Bronchial epithelial cell (primary cell): ENCODE results near the gene MAMLD1. TPM values are rescaled to one million over a fixed set of nuclear protein-coding genes. Genes with fewer than 3 reads are reported as not detected.

Experiments used
- DNase-seq: peaks from one replicate; pipeline ENCODE4 v3.0.0-alpha.2; 2010; ENCODE audit warnings: low read depth
- FAIRE-seq: peaks from 2 replicates; lab custom pipeline; 2011; peaks lifted over from hg19 to GRCh38; lab: Jason Lieb, UNC
- H3K27me3 ChIP-seq: 2 replicates; pipeline ENCODE4 v1.5.1; 2011; ENCODE audit warnings: low read length; ENCODE audit not compliant: control insufficient read depth, insufficient read depth
- H3K36me3 ChIP-seq: 2 replicates; pipeline ENCODE4 v1.5.1; 2011; ENCODE audit warnings: low read length; ENCODE audit not compliant: control insufficient read depth, insufficient read depth
- H3K4me3 ChIP-seq: 2 replicates; pipeline ENCODE4 v1.5.1; 2011; ENCODE audit warnings: mild to moderate bottlenecking, low read depth, low read length, control low read depth
- total RNA-seq: library from RNA; depleted of rRNA; stranded (reverse); fragments of >200 nt; gene quantifications from 2 replicates; pipeline ENCODE4 v1.2.1, GENCODE V29; 2014
- TF ChIP-seq, protein P1 (sequence below): IDR thresholded peaks from 2 replicates; pipeline ENCODE4 v1.5.1; 2011; ENCODE audit warnings: mild to moderate bottlenecking, moderate library complexity, low read length, control low read depth, inconsistent platforms; ENCODE audit not compliant: insufficient read depth, severe bottlenecking

MAMLD1 gene, protein sequence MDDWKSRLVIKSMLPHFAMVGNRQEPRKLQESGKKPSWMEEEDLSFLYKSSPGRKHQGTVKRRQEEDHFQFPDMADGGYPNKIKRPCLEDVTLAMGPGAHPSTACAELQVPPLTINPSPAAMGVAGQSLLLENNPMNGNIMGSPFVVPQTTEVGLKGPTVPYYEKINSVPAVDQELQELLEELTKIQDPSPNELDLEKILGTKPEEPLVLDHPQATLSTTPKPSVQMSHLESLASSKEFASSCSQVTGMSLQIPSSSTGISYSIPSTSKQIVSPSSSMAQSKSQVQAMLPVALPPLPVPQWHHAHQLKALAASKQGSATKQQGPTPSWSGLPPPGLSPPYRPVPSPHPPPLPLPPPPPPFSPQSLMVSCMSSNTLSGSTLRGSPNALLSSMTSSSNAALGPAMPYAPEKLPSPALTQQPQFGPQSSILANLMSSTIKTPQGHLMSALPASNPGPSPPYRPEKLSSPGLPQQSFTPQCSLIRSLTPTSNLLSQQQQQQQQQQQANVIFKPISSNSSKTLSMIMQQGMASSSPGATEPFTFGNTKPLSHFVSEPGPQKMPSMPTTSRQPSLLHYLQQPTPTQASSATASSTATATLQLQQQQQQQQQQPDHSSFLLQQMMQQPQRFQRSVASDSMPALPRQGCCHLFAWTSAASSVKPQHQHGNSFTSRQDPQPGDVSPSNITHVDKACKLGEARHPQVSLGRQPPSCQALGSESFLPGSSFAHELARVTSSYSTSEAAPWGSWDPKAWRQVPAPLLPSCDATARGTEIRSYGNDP
- total RNA-seq = under 0.01 and 0.13 TPM in 2 replicates

DNA sequence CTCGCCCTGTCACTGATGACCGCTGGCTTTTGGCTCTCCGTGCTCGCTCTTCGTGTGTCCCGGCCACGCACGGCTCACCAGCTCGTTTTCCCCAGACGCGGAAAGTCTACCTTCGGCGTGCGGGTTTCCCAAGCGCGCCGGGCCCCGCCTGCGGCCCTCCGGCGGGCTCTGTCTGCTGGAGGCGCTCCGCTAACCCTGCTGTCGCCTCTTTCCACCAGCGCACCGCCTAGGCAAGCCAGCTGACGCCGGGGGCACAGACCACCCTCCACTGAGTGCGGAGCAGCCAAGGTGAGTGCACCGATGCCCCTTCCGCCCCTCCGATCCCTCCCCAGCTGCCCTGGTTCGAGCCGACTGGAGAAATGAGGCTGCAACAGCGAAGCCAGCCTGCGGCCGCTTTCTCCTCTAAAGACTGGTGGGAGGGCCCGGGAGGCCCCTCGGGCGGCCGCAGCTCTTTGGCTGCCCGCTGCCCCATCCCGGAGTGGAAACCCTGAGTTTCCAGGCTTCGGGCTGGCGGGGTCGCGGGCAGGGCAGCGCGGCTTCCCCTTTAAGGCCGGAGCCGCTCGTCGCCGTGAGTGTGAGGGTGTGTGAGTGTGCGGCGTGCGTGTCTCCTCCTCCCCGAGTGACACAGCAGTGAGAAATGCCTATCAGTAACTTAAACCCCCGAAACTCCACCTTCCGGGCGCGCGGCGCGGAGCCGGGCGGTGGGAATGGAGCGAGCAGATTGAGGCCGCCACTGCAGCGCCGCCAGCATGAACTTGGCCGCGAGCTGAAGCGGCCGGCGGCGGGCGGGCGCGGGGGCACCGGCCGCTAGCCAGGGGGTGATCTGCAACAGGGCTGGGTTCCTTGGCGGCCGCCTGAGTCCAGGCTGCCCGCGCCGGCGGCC lies at the start of gene MAMLD1:
Gene MAMLD1, plus strand, starts transcription at position 719 of the 883 bp plus-strand sequence. CDS start 82,200 bp downstream, outside the sequence.
- Histone ChIP-seq H3K4me3 (peak within 1 kb of the TSS; percentile 56), H3K36me3 (no peaks in the 10 kb centered on the region), H3K27me3 (no peaks in the 10 kb centered on the region)
- DNase-seq (peak; percentile 62), FAIRE-seq (no peak)
- TF ChIP-seq, protein P1, sequence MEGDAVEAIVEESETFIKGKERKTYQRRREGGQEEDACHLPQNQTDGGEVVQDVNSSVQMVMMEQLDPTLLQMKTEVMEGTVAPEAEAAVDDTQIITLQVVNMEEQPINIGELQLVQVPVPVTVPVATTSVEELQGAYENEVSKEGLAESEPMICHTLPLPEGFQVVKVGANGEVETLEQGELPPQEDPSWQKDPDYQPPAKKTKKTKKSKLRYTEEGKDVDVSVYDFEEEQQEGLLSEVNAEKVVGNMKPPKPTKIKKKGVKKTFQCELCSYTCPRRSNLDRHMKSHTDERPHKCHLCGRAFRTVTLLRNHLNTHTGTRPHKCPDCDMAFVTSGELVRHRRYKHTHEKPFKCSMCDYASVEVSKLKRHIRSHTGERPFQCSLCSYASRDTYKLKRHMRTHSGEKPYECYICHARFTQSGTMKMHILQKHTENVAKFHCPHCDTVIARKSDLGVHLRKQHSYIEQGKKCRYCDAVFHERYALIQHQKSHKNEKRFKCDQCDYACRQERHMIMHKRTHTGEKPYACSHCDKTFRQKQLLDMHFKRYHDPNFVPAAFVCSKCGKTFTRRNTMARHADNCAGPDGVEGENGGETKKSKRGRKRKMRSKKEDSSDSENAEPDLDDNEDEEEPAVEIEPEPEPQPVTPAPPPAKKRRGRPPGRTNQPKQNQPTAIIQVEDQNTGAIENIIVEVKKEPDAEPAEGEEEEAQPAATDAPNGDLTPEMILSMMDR = no peak

DNA sequence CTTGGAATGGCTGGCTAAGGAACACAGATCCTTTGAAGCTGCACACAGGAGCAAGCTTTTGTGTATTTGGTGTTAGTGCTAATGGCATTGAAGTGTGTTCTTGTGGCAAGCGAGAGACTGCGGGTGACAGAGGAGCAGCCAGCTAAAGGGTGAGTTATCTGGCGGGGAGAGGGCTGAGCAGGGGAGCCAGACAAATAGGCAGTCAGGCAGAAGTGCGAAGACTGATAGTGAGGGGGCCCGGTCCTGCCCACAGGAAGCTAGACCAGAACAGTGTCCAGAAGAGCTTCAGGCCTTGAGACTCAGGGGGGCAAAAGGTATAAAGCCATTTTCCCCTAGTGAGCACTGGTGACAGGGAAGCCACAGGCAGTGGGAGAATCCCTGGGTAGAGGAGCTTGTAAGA lies 49.6 kb upstream of the MAMLD1 start:
- DNase-seq (no peak), FAIRE-seq (no peak)
- H3K27me3 ChIP-seq = no peaks in the 10 kb centered on the region
- no peak overlapping the region for H3K4me3 ChIP-seq
- H3K36me3 ChIP-seq = no peaks in the 10 kb centered on the region
- TF ChIP-seq, protein P1 = no peak

DNA sequence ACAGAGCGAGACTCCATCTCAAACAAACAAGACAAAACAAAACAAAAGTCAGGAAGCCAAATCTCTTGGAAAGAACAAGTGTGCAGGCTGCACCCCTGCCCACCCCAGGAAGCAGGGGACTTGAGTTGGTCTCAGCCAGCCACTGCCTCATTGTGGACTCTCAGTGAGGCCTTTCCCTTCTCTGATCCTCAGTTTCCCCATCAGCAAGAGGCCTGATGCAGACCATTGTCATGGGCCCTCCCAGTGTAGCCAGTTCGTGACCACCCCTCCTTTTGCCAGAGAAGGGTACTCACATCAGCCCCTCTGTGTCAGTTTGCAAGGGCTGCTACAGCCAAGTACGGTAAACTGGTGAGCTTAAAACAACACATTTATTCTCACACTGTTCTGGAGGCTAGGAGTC lies 48.9 kb upstream of the MAMLD1 start:
- no peak overlapping the region for H3K4me3 ChIP-seq
- H3K36me3 ChIP-seq = no peaks in the 10 kb centered on the region
- no peaks in the 10 kb centered on the region for H3K27me3 ChIP-seq
- no peak for DNase-seq
- TF ChIP-seq, protein P1 = no peak
- no peak for FAIRE-seq

GRCh38 chrX:150316564-150316963 lies 46.6 kb upstream of the MAMLD1 start:
- TF ChIP-seq, protein P1 = no peak
- FAIRE-seq (no peak), DNase-seq (no peak)
- no peak overlapping the region for H3K4me3 ChIP-seq
- no peaks in the 10 kb centered on the region for H3K36me3 ChIP-seq
- H3K27me3 ChIP-seq = no peaks in the 10 kb centered on the region

- no peak for FAIRE-seq
- Histone ChIP-seq H3K36me3 (no peaks in the 10 kb centered on the region), H3K4me3 (no peak overlapping the region), H3K27me3 (no peaks in the 10 kb centered on the region)
- DNase-seq = no peak
- TF ChIP-seq, protein P1 = no peak
Measured at GRCh38 chrX:150323020-150323419, 40.1 kb upstream of the MAMLD1 start.
